Neural crest cell (in vitro differentiated cells): ENCODE data around the gene TMPRSS12. TPM values are rescaled to one million over a fixed set of nuclear protein-coding genes. Genes with fewer than 3 reads are reported as not detected.
"Not testable (repeated sequence)": the region's sequence is repeated elsewhere in the genome, so short reads cannot be mapped to it uniquely, and the experiment has no call there.

Source experiments
- DNase-seq: peaks from one replicate; pipeline ENCODE4 v3.0.0; 2021; ENCODE audit warnings: low read depth, mixed read lengths, low spot score
- H3K27ac Mint-ChIP-seq: one replicate; pipeline ENCODE4 v1.8.0; 2021; ENCODE audit warnings: mild to moderate bottlenecking, mixed read lengths; ENCODE audit not compliant: unreplicated experiment
- H3K27me3 Mint-ChIP-seq: 2 replicates; pipeline ENCODE4 v1.8.0; 2021; ENCODE audit warnings: low read depth, mild to moderate bottlenecking, mixed read lengths
- H3K36me3 Mint-ChIP-seq: 2 replicates; pipeline ENCODE4 v1.8.0; 2021; ENCODE audit warnings: low read depth, mild to moderate bottlenecking, mixed read lengths
- H3K4me1 Mint-ChIP-seq: 2 replicates; pipeline ENCODE4 v1.8.0; 2021; ENCODE audit warnings: mixed read lengths
- H3K4me3 Mint-ChIP-seq: one replicate; pipeline ENCODE4 v1.8.0; 2021; ENCODE audit warnings: mild to moderate bottlenecking, mixed read lengths
- H3K9me3 Mint-ChIP-seq: 2 replicates; pipeline ENCODE4 v1.8.0; 2021; ENCODE audit warnings: mixed read lengths
- CTCF ChIP-seq: fragments of 200-600 bp; sonication (generic); conservative IDR thresholded peaks from 2 replicates; pipeline ENCODE4 v1.5.0; 2021; ENCODE audit warnings: antibody characterized with exemption, mild to moderate bottlenecking
- total RNA-seq: library from RNA; stranded (reverse); gene quantifications from 2 replicates; pipeline ENCODE4 v1.2.1, GENCODE V29; 2021

Gene TMPRSS12
- total RNA-seq, 1 donor from 2014 or later, result not detected

- no peak overlapping the region for H3K27ac Mint-ChIP-seq
- H3K36me3 Mint-ChIP-seq, result no peaks in the 10 kb centered on the region
- peaks cover 9% of the 10 kb centered on the region for H3K9me3 Mint-ChIP-seq
- TF ChIP-seq CTCF, result no peak
- H3K4me3 Mint-ChIP-seq, result no peak overlapping the region
- no peak for DNase-seq
- H3K4me1 Mint-ChIP-seq, result no peaks in the 10 kb centered on the region
- no peaks in the 10 kb centered on the region for H3K27me3 Mint-ChIP-seq
Observed at GRCh38 chr12:50901685-50902113, 59.0 kb downstream of the TMPRSS12 start.

GRCh38 chr12:50908479-50908878 lies 65.8 kb downstream of the TMPRSS12 start:
- not testable (repeated sequence) for H3K4me3 Mint-ChIP-seq, DNase-seq, H3K4me1 Mint-ChIP-seq, H3K27ac Mint-ChIP-seq, H3K27me3 Mint-ChIP-seq
- Mint-ChIP-seq H3K36me3 (peaks cover 15% of the 10 kb centered on the region), H3K9me3 (peaks cover 14% of the 10 kb centered on the region)

GRCh38 chr12:50912361-50912760 lies 69.6 kb downstream of the TMPRSS12 start:
- H3K4me1 Mint-ChIP-seq, H3K4me3 Mint-ChIP-seq, H3K27ac Mint-ChIP-seq, H3K27me3 Mint-ChIP-seq, DNase-seq: not testable (repeated sequence)
- peaks cover 25% of the 10 kb centered on the region for H3K9me3 Mint-ChIP-seq
- peaks cover 24% of the 10 kb centered on the region for H3K36me3 Mint-ChIP-seq

- Mint-ChIP-seq H3K36me3 (peaks cover 28% of the 10 kb centered on the region), H3K4me3 (no peak overlapping the region), H3K27me3 (no peaks in the 10 kb centered on the region), H3K4me1 (peaks cover 5% of the 10 kb centered on the region), H3K27ac (no peak overlapping the region), H3K9me3 (peaks cover 27% of the 10 kb centered on the region)
- TF ChIP-seq CTCF, result no peak
- no peak for DNase-seq
Observed at GRCh38 chr12:50913224-50913623, 70.5 kb downstream of the TMPRSS12 start.

- DNase-seq, result no peak
- no peak overlapping the region for H3K4me3 Mint-ChIP-seq
- peaks cover 31% of the 10 kb centered on the region for H3K36me3 Mint-ChIP-seq
- no peak overlapping the region for H3K27ac Mint-ChIP-seq
- TF ChIP-seq CTCF, result no peak
- no peaks in the 10 kb centered on the region for H3K27me3 Mint-ChIP-seq
- H3K9me3 Mint-ChIP-seq, result peaks cover 31% of the 10 kb centered on the region
- H3K4me1 Mint-ChIP-seq, result no peaks in the 10 kb centered on the region
Observed at GRCh38 chr12:50914872-50915484, 72.3 kb downstream of the TMPRSS12 start.

- no peak for TF ChIP-seq CTCF
- DNase-seq, result no peak
- H3K4me3 Mint-ChIP-seq, result no peak overlapping the region
- no peaks in the 10 kb centered on the region for H3K4me1 Mint-ChIP-seq
- H3K36me3 Mint-ChIP-seq, result peaks cover 27% of the 10 kb centered on the region
- H3K27ac Mint-ChIP-seq, result no peak overlapping the region
- H3K27me3 Mint-ChIP-seq, result no peaks in the 10 kb centered on the region
- peaks cover 27% of the 10 kb centered on the region for H3K9me3 Mint-ChIP-seq
Observed at GRCh38 chr12:50916292-50916691, 73.6 kb downstream of the TMPRSS12 start.
